ENCODE measurements around the gene TRPV4.
A peak's percentile ranks its signal among the peaks of the same experiment; 100 is the strongest.

TRPV4 gene

GRCh38 chr12:109827566-109828550, 5.3 kb downstream of the TRPV4 start:
- peak; percentile 97 to 99 (median 98) for DNase-seq

- no peak for DNase-seq
Observed at GRCh38 chr12:109827080-109827479, 6.1 kb downstream of the TRPV4 start.

GRCh38 chr12:109824731-109825130, 8.5 kb downstream of the TRPV4 start:
- DNase-seq, result no peak

GRCh38 chr12:109822951-109823411, 10.2 kb downstream of the TRPV4 start:
- DNase-seq, result peak in 1 of 3 donors; percentile 21

GRCh38 chr12:109822416-109822815, 10.8 kb downstream of the TRPV4 start:
- DNase-seq, result no peak

- DNase-seq, result no peak
Observed at GRCh38 chr12:109821968-109822367, 11.2 kb downstream of the TRPV4 start.

GRCh38 chr12:109820816-109821381, 12.3 kb downstream of the TRPV4 start:
- DNase-seq, result no peak

GRCh38 chr12:109818905-109819500, 14.2 kb downstream of the TRPV4 start:
- DNase-seq, result no peak

GRCh38 chr12:109818253-109818652, 14.9 kb downstream of the TRPV4 start:
- no peak for DNase-seq

GRCh38 chr12:109817627-109818231, 15.5 kb downstream of the TRPV4 start:
- DNase-seq, result peak in 1 of 3 donors; percentile 36

GRCh38 chr12:109816870-109817269, 16.3 kb downstream of the TRPV4 start:
- no peak for DNase-seq

- no peak for DNase-seq
Observed at GRCh38 chr12:109815757-109816617, 17.2 kb downstream of the TRPV4 start.

GRCh38 chr12:109815225-109815624, 18.0 kb downstream of the TRPV4 start:
- DNase-seq, result no peak

GRCh38 chr12:109814600-109815150, 18.5 kb downstream of the TRPV4 start:
- DNase-seq, result no peak

GRCh38 chr12:109813810-109814416, 19.3 kb downstream of the TRPV4 start:
- no peak for DNase-seq

GRCh38 chr12:109811624-109811995, 21.6 kb downstream of the TRPV4 start:
- no peak for DNase-seq

- DNase-seq, result no peak
Observed at GRCh38 chr12:109810954-109811623, 22.1 kb downstream of the TRPV4 start.

- DNase-seq, result no peak
Observed at GRCh38 chr12:109808876-109809646, 24.1 kb downstream of the TRPV4 start.

GRCh38 chr12:109807954-109808643, 25.1 kb downstream of the TRPV4 start:
- DNase-seq, result no peak

Measured in suppressor macrophage treated with lipopolysaccharide for 1 hour (primary cell).